Measurements from ENCODE around the gene GNB1L. TPM values are rescaled to one million over a fixed set of nuclear protein-coding genes. Genes with fewer than 3 reads are reported as not detected.

The GNB1L gene
- total and polyA plus RNA-seq, 9 of the 15 experiments (the other 6 are each of a cell fraction or from before 2014, with no cell fraction given) = 0.56 to 50.5 (median 10.2) TPM

GRCh38 chr22:19854778-19855503, at the start of gene GNB1L, which contains the start of gene RTL10 (continued):
- no peak for TF ChIP-seq IRF2 (CRISPR knock-in tag; IDR thresholded peaks at IDR 0.05)
- peak in 1 of 2 experiments; percentile 98; a peak in 3 of 4 replicates for TF ChIP-seq MLX (CRISPR knock-in tag; conservative IDR thresholded peaks at IDR 0.05)
- TF ChIP-seq HNRNPH1 (optimal IDR thresholded peaks at IDR 0.05; ENCODE audit: low read depth, low read length) = no peak
- TF ChIP-seq, protein P1, sequence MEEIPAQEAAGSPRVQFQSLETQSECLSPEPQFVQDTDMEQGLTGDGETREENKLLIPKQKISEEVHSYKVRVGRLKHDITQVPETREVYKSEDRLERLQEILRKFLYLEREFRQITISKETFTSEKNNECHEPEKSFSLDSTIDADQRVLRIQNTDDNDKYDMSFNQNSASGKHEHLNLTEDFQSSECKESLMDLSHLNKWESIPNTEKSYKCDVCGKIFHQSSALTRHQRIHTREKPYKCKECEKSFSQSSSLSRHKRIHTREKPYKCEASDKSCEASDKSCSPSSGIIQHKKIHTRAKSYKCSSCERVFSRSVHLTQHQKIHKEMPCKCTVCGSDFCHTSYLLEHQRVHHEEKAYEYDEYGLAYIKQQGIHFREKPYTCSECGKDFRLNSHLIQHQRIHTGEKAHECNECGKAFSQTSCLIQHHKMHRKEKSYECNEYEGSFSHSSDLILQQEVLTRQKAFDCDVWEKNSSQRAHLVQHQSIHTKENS (CRISPR knock-in tag; IDR thresholded peaks at IDR 0.05) = no peak
- peak; percentile 87 for TF ChIP-seq ZNF253 (CRISPR knock-in tag; conservative IDR thresholded peaks at IDR 0.05)
- TF ChIP-seq ZNF174 (CRISPR knock-in tag; IDR thresholded peaks at IDR 0.05) = no peak; the same call in 1 of the 2 replicates
- TF ChIP-seq NFYB (IDR thresholded peaks at IDR 0.05; ENCODE audit: extremely low read depth, insufficient read length) = no peak
- no peak for TF ChIP-seq ETV1 (tag; conservative IDR thresholded peaks at IDR 0.05; ENCODE audit: low read depth)
- TF ChIP-seq E4F1 (CRISPR knock-in tag; IDR thresholded peaks at IDR 0.05; ENCODE audit: borderline replicate concordance) = no peak
- no peak for TF ChIP-seq ZNF639 (CRISPR knock-in tag; conservative IDR thresholded peaks at IDR 0.05 in 1 of 2, IDR thresholded peaks at IDR 0.05 in 1 of 2)
- TF ChIP-seq REST (IDR thresholded peaks at IDR 0.05; ENCODE audit: borderline replicate concordance) = no peak
- peak; percentile 87 for TF ChIP-seq REST (CRISPR knock-in tag; IDR thresholded peaks at IDR 0.05; ENCODE audit: low read depth)
